Peyer's patch (tissue), 4 donors: ENCODE measurements around the gene NCK2. TPM values are rescaled to one million over a fixed set of nuclear protein-coding genes. Genes with fewer than 3 reads are reported as not detected.

ENCODE experiments used
- DNase-seq, 3 donors: peaks; one replicate each; pipeline ENCODE4 v3.0.0-alpha.2; 2017 to 2019
- H3K27ac ChIP-seq, 4 donors: fragments of 200-600 bp; sonication (generic); one replicate each; pipeline ENCODE4 v1.5.1; 2016 to 2019
- H3K27me3 ChIP-seq, 2 donors: fragments of 200-600 bp; sonication (generic); one replicate each; pipeline ENCODE4 v1.5.1; 2019
- H3K36me3 ChIP-seq, 3 donors: fragments of 200-600 bp; sonication (generic); one replicate each; pipeline ENCODE4 v1.5.1; 2016 to 2019
- H3K4me1 ChIP-seq, 4 donors: fragments of 200-600 bp; sonication (generic); one replicate each; pipeline ENCODE4 v1.5.1; 2016 to 2019
- H3K4me3 ChIP-seq, 4 donors: fragments of 200-600 bp; sonication (generic); 1 replicate in 3 of 4; 2 replicates in 1 of 4; pipeline ENCODE4 v1.5.1; 2016 to 2019; ENCODE audit warnings: mild to moderate bottlenecking in 1 of 4
- H3K9me3 ChIP-seq, 4 donors: fragments of 200-600 bp; sonication (generic); one replicate each; pipeline ENCODE4 v1.5.1; 2016 to 2019; ENCODE audit warnings: mild to moderate bottlenecking in 1 of 4
- POLR2A ChIP-seq, 2 donors: fragments of 450-650 bp; IDR thresholded peaks; one replicate each; pipeline ENCODE4 v1.5.1; 2017; ENCODE audit warnings: antibody characterized with exemption in 2 of 2, mild to moderate bottlenecking in 2 of 2, moderate library complexity in 2 of 2
- total RNA-seq, 4 donors: library from RNA; depleted of rRNA; stranded (reverse); fragments of >200 nt; gene quantifications; one replicate each; pipeline ENCODE4 v1.1.0, GENCODE V29; 2016
- TF ChIP-seq, protein P1 (sequence below), 6 experiments: fragments of 450-650 bp in 4 of 6; fragments of 200-600 bp in 2 of 6; sonication (generic) in 1 of 6; IDR thresholded peaks; one replicate each; pipeline ENCODE4 v1.5.1; 2017 to 2019; ENCODE audit warnings: antibody characterized with exemption in 6 of 6, mild to moderate bottlenecking in 3 of 6, moderate library complexity in 1 of 6

Gene NCK2
- total RNA-seq, 4 donors from 2014 or later, result 58.6 to 94.5 (median 85.8) TPM

DNA sequence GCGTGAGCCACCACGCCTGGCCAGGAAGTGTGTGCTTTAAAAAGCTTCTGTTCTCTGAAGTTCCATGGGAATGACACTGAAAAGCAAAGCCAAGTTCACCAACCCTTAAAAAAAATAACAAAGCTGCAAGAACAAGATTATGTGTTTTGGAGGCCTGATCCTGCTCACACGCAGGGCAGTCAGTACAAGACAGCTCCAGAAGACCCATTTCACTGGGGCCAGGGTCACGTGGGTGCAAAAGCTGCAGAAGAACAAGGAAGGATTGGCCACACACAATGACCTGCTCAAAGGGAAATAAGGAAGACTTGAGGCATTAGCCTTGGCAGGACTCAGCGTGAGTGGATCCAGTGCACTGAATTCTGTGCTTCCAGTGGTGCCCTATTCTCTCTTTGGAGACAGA is 187.9 kb downstream of the NCK2 start:
- TF ChIP-seq, protein P1, sequence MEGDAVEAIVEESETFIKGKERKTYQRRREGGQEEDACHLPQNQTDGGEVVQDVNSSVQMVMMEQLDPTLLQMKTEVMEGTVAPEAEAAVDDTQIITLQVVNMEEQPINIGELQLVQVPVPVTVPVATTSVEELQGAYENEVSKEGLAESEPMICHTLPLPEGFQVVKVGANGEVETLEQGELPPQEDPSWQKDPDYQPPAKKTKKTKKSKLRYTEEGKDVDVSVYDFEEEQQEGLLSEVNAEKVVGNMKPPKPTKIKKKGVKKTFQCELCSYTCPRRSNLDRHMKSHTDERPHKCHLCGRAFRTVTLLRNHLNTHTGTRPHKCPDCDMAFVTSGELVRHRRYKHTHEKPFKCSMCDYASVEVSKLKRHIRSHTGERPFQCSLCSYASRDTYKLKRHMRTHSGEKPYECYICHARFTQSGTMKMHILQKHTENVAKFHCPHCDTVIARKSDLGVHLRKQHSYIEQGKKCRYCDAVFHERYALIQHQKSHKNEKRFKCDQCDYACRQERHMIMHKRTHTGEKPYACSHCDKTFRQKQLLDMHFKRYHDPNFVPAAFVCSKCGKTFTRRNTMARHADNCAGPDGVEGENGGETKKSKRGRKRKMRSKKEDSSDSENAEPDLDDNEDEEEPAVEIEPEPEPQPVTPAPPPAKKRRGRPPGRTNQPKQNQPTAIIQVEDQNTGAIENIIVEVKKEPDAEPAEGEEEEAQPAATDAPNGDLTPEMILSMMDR (IDR thresholded peaks at IDR 0.05), result no peak
- no peak for TF ChIP-seq POLR2A (IDR thresholded peaks at IDR 0.05)
- peaks cover 0 to 7% (median 0%) of the 10 kb centered on the region in 4 donors for H3K4me1 ChIP-seq

DNA sequence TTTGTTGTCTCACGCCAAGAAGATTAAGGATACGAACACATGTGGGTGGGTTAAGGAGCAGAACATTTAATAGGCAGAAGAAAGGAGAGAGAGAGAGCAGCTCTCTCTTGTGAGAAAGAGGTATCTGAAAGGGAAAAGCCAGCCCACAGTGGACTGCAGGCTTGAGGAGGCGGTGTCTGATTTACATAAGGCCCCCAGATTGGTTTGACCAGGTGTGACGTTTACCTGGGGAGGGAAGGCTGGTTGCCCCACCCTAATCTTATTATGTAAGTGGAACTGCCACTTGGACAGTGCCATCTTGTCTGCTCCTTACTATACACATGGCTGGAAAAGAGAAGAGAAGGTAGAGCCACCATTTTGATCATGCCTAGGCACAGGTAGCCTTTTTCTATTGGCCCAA is 189.2 kb downstream of the NCK2 start:
- TF ChIP-seq, protein P1 (IDR thresholded peaks at IDR 0.05), result no peak
- no peak for TF ChIP-seq POLR2A (IDR thresholded peaks at IDR 0.05)
- H3K27me3 ChIP-seq, result no peaks in the 10 kb centered on the region
- DNase-seq, result no peak
- no peaks in the 10 kb centered on the region for H3K9me3 ChIP-seq
- H3K4me3 ChIP-seq, result no peak overlapping the region
- H3K27ac ChIP-seq, result peak overlapping the region in 1 of 4 donors; percentile 33
- H3K36me3 ChIP-seq, result no peaks in the 10 kb centered on the region
- H3K4me1 ChIP-seq, result peaks cover 0 to 7% (median 0%) of the 10 kb centered on the region in 4 donors

More for the DNA sequence above, 187.9 kb downstream of the NCK2 start:
- Histone ChIP-seq H3K9me3 (no peaks in the 10 kb centered on the region), H3K27me3 (no peaks in the 10 kb centered on the region), H3K4me3 (no peak overlapping the region), H3K27ac (no peak overlapping the region), H3K36me3 (no peaks in the 10 kb centered on the region)
- no peak for DNase-seq

GRCh38 chr2:105934467-105934866 is 189.8 kb downstream of the NCK2 start:
- peak in 1 of 3 donors; percentile 20 for DNase-seq
- Histone ChIP-seq H3K9me3 (no peaks in the 10 kb centered on the region), H3K27ac (peak overlapping the region in 1 of 4 donors; percentile 33), H3K4me3 (no peak overlapping the region), H3K4me1 (peaks cover 0 to 7% (median 0%) of the 10 kb centered on the region in 4 donors), H3K27me3 (no peaks in the 10 kb centered on the region), H3K36me3 (no peaks in the 10 kb centered on the region)
- TF ChIP-seq, protein P1 (IDR thresholded peaks at IDR 0.05), result no peak
- TF ChIP-seq POLR2A (IDR thresholded peaks at IDR 0.05), result no peak

DNA sequence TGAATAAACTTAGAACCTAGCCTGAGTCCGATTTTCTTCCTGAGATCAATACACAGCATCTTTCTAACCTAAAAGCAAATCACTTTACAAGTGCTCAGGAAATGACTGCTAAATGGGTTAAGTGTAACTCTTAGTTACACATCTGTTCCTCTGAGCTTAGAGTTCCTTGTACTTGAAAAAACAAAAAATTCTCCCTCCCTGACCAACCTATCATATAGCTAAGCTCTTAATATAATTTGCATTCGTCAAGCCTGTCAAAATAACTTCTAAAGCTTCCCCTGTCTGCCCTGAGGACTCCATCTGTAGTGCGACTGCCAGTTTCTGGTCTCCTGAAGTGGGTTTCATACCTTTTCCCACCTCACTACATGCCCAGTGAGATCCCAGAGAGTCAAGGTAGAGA is 190.4 kb downstream of the NCK2 start:
- H3K36me3 ChIP-seq, result no peaks in the 10 kb centered on the region
- H3K27me3 ChIP-seq, result no peaks in the 10 kb centered on the region
- no peak for DNase-seq
- H3K9me3 ChIP-seq, result no peaks in the 10 kb centered on the region
- H3K27ac ChIP-seq, result peak overlapping the region in 1 of 4 donors; percentile 55
- H3K4me1 ChIP-seq, result peaks cover 0 to 7% (median 0%) of the 10 kb centered on the region in 4 donors
- no peak overlapping the region for H3K4me3 ChIP-seq
- TF ChIP-seq, protein P1 (IDR thresholded peaks at IDR 0.05), result no peak
- no peak for TF ChIP-seq POLR2A (IDR thresholded peaks at IDR 0.05)

GRCh38 chr2:105936954-105937353 is 192.2 kb downstream of the NCK2 start:
- Histone ChIP-seq H3K36me3 (no peaks in the 10 kb centered on the region), H3K4me1 (peaks cover 0 to 7% (median 0%) of the 10 kb centered on the region in 4 donors), H3K4me3 (no peak overlapping the region), H3K27me3 (no peaks in the 10 kb centered on the region), H3K27ac (no peak overlapping the region), H3K9me3 (no peaks in the 10 kb centered on the region)
- TF ChIP-seq, protein P1 (IDR thresholded peaks at IDR 0.05), result no peak
- no peak for TF ChIP-seq POLR2A (IDR thresholded peaks at IDR 0.05)
- DNase-seq, result no peak
